SU-DHL-6 (cell line): ENCODE data around the gene HOTAIR.

Source experiments
- CTCF ChIP-seq: fragments of 200-600 bp; sonication (generic); IDR thresholded peaks from one replicate; pipeline ENCODE4 v1.5.1; 2017; ENCODE audit warnings: antibody characterized with exemption, mild to moderate bottlenecking, low read length, moderate library complexity; ENCODE audit not compliant: insufficient read depth, poor library complexity, severe bottlenecking
- EZH2phosphoT487 ChIP-seq: fragments of 200-600 bp; sonication (generic), shearing (Covaris generic); conservative IDR thresholded peaks from 2 replicates; pipeline ENCODE4 v1.6.1; 2018; ENCODE audit warnings: mild to moderate bottlenecking, antibody characterized with exemption, low read length, moderate library complexity, mixed read lengths

GRCh38 chr12:53935383-53936341 is 39.1 kb downstream of the HOTAIR start:
- TF ChIP-seq CTCF (no peak), EZH2phosphoT487 (no peak)
